ENCODE results near the gene MYOG.

MYOG gene

GRCh38 chr1:203077367-203077766 lies 8.4 kb downstream of the MYOG start:
- no peak for TF ChIP-seq CTCF (IDR thresholded peaks at IDR 0.05)

- no peak for TF ChIP-seq CTCF (IDR thresholded peaks at IDR 0.05)
Measured at GRCh38 chr1:203076031-203076511, 9.7 kb downstream of the MYOG start.

DNA sequence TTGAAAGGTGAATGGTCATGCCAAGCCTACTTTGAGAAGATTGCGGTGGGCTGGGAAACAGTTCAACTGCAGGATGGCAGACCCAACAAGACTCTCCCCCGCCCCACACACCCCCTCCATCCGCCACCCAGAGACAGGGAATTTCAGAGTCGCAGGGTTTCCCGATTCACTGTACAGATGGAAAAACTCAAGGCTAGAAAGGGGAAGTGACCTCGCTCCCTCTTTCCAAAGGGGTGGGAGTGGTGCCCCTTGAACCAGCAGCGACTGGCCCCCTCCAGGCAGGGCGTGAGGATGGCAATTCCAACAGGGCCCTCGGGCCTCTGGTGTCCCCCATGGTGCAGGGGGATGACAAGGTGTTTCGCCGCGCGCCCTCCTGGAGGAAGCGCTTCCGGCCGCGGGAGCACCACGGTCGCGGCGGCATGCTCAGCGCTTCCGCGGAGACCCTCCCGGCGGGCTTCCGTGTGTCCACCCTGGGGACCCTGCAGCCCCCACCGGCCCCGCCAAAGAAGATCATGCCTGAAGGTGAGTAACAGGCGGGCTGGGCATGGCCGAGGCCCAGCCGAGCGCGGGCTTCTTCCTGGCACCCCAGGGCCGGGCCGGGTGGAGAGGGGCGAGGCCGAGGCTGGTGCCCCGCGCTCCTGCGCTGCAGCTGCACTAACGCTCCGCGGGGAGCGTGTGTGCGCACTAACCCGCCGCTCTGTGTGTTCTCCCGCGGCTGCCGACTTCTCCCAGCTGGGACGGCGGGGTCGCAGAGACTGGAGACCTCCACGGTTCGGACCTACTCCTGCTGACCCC lies 10.4 kb downstream of the MYOG start:
- TF ChIP-seq CTCF (IDR thresholded peaks at IDR 0.05) = no peak

GRCh38 chr1:203074610-203075009 lies 11.2 kb downstream of the MYOG start:
- no peak for TF ChIP-seq CTCF (IDR thresholded peaks at IDR 0.05)

GRCh38 chr1:203073469-203073868 lies 12.3 kb downstream of the MYOG start:
- no peak for TF ChIP-seq CTCF (IDR thresholded peaks at IDR 0.05)

DNA sequence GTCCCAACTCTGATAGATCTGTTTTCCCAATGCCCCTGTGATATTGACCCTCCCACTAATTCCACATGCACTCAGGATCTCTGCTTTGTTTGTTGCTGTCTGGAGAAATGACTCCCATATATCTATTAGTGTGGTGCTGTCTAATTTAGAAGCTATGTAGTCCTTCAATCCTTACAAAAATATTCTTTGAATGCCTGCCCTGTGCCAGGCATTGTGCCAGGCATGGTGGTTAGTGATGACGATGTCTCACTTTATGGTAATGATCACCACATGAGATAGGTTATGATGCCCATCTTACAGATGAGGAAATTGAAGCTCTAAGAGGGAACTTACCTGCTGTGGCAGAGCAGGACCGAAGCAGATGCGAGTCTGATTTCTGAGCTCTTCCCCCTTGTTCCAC lies 12.9 kb downstream of the MYOG start:
- TF ChIP-seq CTCF (IDR thresholded peaks at IDR 0.05) = no peak

DNA sequence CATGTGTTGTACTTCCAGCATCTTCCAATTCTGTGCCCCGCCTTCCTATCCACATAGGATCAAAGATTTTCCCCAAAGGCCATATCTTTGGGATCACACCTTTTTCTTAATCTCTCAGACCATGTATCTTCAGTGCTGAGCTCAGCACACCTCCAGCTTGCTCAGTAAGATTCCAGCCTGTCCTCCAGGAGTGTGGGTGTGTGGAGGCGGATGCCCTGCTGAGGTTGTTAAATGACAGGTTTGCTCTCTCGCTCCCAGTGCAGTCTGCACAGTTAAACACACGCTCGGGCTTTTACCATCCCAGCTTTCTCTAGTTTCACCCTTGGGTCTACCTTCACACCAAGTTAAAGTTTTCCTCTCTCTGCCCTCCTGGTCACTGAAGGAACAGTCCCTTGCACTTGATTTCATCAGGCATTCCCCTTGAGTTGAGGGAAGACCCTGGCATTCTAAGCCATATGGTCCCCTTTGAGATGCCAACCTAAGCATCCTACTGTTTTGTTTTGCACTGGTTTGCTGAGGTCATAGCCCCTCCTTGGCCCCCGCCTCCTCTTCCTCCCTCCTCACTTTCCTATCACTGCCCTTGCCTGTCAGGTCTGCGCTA lies 13.7 kb downstream of the MYOG start:
- TF ChIP-seq CTCF (IDR thresholded peaks at IDR 0.05) = no peak

All from LNCAP (cell line).